Dermis microvascular lymphatic vessel endothelial cell (primary cell): ENCODE measurements around the gene FERD3L. TPM values are rescaled to one million over a fixed set of nuclear protein-coding genes. Genes with fewer than 3 reads are reported as not detected.
A peak's percentile ranks its signal among the peaks of the same experiment; 100 is the strongest.
"Not testable (repeated sequence)": the region's sequence is repeated elsewhere in the genome, so short reads cannot be mapped to it uniquely, and the experiment has no call there.

Experiments used
- DNase-seq, 2 donors: peaks; one replicate each; pipeline versions ENCODE4 v3.0.0 to v3.0.0-alpha.2; 2010; ENCODE audit warnings: low read depth in 2 of 2
- total RNA-seq: library from RNA; depleted of rRNA; stranded (reverse); fragments of >200 nt; gene quantifications from 2 replicates; pipeline ENCODE4 v1.2.1, GENCODE V29; 2014

Gene FERD3L
- not detected in 2 replicates for total RNA-seq

- DNase-seq: no peak
Measured at GRCh38 chr7:19144661-19145433, at the start of gene FERD3L. FERD3L (minus strand) TSS chr7:19145421; CDS start chr7:19145362, 59 bp downstream.

- not testable (repeated sequence) for DNase-seq
Measured at GRCh38 chr7:19194417-19194816, 49.2 kb upstream of the FERD3L start.

GRCh38 chr7:19181634-19182033 is 36.4 kb upstream of the FERD3L start:
- DNase-seq: no peak

GRCh38 chr7:19178595-19178994 is 33.4 kb upstream of the FERD3L start:
- no peak for DNase-seq

- no peak for DNase-seq
Measured at GRCh38 chr7:19177269-19177668, 32.0 kb upstream of the FERD3L start.

- no peak for DNase-seq
Measured at GRCh38 chr7:19175241-19175640, 30.0 kb upstream of the FERD3L start.

- no peak for DNase-seq
Measured at GRCh38 chr7:19161671-19162070, 16.4 kb upstream of the FERD3L start.

GRCh38 chr7:19146699-19147098 is 1.5 kb upstream of the FERD3L start:
- peak in 1 of 2 donors; percentile 5 for DNase-seq

- DNase-seq: no peak
Measured at GRCh38 chr7:19145434-19146115, 354 bp upstream of the FERD3L start.

GRCh38 chr7:19143881-19144574 is 1.2 kb downstream of the FERD3L start:
- DNase-seq: no peak

GRCh38 chr7:19139706-19140327 is 5.4 kb downstream of the FERD3L start:
- no peak for DNase-seq

GRCh38 chr7:19133886-19134285 is 11.3 kb downstream of the FERD3L start:
- no peak for DNase-seq

GRCh38 chr7:19133390-19133789 is 11.8 kb downstream of the FERD3L start:
- no peak for DNase-seq

GRCh38 chr7:19128856-19129255 is 16.4 kb downstream of the FERD3L start:
- no peak for DNase-seq

GRCh38 chr7:19121977-19122588 is 23.1 kb downstream of the FERD3L start:
- DNase-seq: peak; percentile 25 to 41

- DNase-seq: no peak
Measured at GRCh38 chr7:19119870-19120486, 25.2 kb downstream of the FERD3L start.

- DNase-seq: no peak
Measured at GRCh38 chr7:19119372-19119771, 25.8 kb downstream of the FERD3L start.

GRCh38 chr7:19118636-19119371 is 26.4 kb downstream of the FERD3L start:
- no peak for DNase-seq

- no peak for DNase-seq
Measured at GRCh38 chr7:19117870-19118608, 27.2 kb downstream of the FERD3L start.
